GM21619 (cell line): ENCODE measurements around the gene CEP72.

Source experiments
- ATAC-seq: cut with Tn5 transposase; IDR thresholded peaks from one replicate; pipeline ENCODE4 v1.9.1; 2021; ENCODE audit not compliant: unreplicated experiment

The CEP72 gene

GRCh38 chr5:636951-637350, 24.8 kb downstream of the CEP72 start:
- no peak for ATAC-seq

DNA sequence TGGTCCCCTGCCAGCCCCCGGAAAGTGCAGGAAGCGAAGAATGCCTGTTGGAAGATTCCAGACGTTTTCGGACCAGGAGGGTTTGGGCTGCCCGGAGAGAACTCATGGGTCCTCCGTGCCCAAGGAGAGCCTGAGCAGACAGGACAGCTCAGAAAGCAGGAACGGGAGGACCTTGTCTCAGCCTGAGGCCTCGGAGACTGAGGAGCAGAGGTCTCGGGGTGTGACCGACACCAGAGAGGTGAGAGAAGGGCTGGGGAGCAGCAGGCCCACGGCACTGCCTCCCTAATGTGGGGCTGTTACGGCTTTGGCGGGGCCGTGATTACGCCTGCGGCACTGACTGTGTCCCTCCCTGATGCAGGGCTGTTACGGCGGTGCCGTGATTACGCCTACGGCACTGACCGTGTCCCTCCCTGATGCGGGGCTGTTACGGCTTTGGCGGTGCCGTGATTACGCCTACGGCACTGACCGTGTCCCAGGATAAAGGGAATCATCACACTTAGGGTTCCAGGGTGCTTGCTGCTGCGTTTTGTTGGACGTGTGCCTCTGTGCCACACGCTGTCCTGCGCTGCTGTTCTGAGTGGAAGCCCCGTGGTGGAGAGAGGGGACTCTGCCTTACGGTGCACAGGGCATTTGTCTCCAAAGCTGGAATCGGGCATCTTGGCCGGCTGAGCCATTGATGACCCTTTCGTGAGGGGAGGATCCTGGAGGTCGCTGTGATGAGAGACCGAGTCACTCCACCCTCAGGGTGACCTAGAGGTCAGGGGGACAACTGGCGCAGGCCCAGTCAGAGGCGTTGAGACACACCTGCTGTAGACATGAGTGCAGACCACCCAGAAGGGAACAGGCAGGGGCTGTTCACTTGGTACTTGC, 25.7 kb downstream of the CEP72 start:
- no peak for ATAC-seq

DNA sequence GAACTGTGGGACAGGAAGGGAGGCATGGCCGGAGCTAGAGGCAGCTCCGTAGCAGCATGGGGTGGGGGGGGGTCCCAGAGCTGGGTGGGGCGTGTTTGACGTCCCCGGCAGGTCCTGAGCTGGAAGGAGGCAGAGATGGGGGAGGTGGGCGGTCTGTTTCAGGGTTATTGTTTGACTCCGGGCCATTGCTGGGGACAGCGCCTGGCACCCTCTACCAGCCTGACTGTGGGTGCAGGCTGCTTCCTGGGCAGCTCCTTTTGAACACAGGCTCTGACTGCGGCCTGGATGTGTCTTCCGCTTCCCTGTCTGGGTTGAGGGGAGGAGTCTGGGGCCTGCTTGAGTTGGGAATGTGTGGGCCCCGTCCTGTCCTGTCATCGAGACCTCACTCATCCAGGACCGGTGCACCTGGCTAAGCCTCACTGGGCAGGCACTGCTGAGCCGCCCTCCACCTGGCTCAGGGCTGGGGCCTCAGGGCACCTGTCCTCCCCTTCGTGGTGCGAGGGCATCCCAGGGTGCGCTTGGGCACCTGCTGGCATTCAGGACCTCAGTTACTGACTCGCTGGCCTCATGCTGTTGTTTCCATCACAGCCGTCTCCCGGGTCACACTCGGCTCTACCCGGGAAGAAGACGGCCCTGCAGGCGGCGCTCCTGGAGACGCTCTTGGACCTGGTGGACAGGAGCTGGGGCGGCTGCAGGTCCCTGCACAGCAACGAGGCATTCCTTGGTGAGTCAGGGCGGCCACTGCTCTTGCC, 26.5 kb downstream of the CEP72 start:
- no peak for ATAC-seq

DNA sequence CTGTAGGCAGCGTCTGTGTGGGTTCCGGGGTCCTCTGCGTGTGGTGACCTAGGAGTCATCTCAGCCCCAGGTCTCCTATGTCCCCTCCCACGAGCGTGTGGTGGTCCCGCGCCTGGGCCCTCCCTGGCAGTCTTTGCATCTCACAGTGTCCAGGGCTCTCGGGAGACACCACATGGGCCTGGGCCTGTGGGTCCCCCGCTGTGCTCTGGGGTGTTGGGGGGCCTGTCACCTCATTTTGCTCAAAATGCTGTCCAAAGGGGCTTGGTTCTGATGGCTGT, 27.1 kb downstream of the CEP72 start:
- ATAC-seq = no peak

DNA sequence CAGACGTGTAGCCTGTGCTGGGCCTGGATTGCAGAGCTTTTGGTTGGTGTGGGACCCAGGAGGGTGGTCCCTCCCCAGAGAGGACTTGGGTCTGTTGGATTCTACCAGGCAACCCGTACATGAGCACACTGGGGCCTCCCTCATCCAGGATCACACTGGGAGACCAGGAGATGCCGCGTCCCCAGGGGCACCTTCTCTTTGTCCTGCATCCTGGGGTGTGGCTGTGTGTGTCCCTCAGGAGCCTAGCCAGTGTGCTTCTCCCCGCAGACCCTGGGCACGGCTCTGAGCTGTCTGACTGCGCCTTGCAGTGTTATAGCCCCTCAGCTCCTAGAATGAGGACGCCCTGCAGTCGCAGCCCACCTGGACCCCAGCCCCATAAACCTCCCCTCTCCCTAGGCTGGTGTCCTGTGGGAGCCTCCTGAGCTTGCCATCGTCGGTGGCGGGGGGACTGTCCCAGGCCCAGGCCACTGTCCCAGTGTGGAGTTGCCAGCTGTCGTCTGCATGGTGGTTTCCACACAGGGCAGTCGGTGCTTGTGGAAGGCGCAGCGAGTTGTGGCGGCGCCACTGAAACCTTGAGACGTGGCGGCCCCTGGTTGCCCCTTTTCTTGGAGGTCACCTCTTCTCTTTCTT, 27.6 kb downstream of the CEP72 start:
- ATAC-seq = no peak

GRCh38 chr5:640461-641330, 28.6 kb downstream of the CEP72 start:
- no peak for ATAC-seq

DNA sequence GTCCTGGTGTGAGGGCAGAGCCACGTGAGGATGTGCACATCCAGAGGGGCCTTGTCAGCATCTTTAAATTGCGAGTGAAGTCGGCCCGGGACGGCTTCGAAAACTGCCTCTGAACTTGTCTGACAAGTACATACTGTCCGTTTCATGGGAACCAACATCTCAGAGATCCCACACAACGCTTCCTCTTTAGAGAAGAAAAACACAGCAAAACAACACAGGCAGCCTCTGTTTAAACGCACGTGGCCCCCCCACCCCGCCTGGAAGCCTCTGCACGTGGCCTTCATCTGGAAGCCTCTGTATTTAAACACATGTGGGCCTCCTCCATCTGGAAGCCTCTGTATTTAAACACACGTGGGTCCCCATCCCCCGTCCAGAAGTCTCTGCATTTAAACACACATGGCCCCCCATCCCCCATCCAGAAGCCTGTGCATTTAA, 29.2 kb downstream of the CEP72 start:
- no peak for ATAC-seq

DNA sequence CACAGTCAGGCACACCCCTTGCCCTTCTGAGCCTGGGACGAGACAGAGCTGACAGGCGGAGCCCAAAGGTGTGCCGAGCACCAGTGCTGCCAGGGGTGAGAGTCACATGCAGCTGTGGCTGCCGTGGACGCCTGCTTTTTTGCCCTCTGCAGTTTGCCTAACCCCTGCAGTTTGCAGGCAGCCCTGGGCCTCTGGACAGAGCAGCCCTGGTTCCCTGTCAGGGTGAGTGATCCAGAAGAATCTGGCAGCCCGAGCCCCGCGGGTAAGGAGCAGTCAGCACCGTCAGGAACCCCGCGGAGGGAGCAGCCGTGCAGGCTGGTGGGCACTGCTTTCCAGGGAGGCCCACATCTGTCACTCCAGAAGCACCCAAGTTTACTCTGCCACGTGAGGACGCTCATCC, 30.3 kb downstream of the CEP72 start:
- no peak for ATAC-seq

GRCh38 chr5:643351-643801, 31.2 kb downstream of the CEP72 start:
- ATAC-seq = peak; percentile 40

DNA sequence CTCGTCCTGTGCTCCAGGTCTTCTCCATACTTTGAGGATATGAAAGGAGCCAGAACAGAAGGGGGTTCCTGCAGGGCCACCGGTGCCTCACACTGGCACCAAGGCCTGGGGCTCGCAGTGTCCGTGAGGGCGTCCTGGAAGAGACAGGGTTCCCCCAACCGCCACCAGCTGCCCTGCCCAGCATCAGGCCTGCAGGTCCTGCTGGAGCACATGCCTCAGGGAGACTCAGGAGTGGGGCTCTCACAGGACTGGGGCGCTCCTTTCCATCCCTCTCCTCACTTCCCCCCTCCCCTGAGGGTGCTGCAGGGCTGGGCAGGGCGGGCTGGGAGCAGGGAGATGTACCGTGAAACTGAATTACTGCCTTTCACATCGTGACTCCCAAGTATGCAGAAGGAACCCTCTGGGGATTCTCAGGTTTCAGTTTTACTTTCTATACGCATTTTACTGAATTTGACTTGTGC, 31.7 kb downstream of the CEP72 start:
- peak; percentile 63 for ATAC-seq

DNA sequence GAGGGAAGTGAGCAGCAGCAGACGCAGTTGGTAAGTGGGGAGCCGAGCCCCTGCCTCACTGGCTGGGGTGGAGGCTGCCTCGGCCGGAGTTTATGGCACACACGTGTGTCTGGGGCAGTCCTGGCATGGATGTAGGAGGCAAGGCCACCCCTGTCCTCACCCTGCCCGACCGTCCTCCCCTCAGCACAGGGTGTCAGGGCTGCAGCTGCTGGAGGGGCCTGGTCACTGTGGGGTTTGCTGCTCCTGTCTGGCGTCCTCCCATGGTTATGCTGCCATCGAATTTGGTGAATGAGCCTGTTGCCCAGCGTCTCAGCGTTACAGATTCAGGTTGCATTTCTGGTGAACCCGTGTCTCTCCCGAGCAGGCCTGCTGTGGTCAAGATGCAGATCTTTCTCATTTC, 32.4 kb downstream of the CEP72 start:
- ATAC-seq = no peak

DNA sequence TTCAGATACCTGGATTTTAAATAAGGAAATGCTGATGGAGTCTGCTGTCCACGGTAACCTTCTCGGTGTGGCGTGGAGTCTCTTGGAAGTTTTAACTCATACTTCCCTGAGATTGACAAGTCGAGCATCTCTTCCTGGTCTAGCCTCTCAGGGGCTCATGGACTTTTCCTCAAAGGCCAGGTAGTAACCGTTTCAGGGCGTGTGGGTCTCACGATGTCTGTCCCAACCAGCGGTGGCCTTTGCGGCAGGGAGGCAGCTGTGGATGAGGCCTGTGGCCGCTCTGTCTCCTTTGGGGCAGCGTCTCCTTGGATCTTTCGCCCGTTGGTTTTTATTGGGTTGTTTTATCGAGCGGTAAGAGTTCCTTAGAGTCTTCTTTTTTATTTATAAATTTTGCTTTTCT, 32.8 kb downstream of the CEP72 start:
- no peak for ATAC-seq

- no peak for ATAC-seq
Observed at GRCh38 chr5:645421-645820, 33.3 kb downstream of the CEP72 start.

GRCh38 chr5:646396-647201, 34.5 kb downstream of the CEP72 start:
- ATAC-seq = no peak

GRCh38 chr5:647311-647710, 35.2 kb downstream of the CEP72 start:
- no peak for ATAC-seq

- ATAC-seq = no peak
Observed at GRCh38 chr5:647727-648126, 35.6 kb downstream of the CEP72 start.

GRCh38 chr5:651296-652022, 39.3 kb downstream of the CEP72 start:
- ATAC-seq = no peak

GRCh38 chr5:652023-652515, 39.9 kb downstream of the CEP72 start:
- no peak for ATAC-seq

- ATAC-seq = no peak
Observed at GRCh38 chr5:652773-653350, 40.7 kb downstream of the CEP72 start.
